Naive B cell (primary cell): Measurements from ENCODE around the gene RDH5. TPM values are rescaled to one million over a fixed set of nuclear protein-coding genes. Genes with fewer than 3 reads are reported as not detected.

Source experiments
- ATAC-seq, 2 donors: fragments of 150-1000 bp; cut with Tn5 transposase; 2 replicates each; pipeline ENCODE4 v1.10.0; 2021; ENCODE audit warnings: low read depth in 2 of 2, mild to moderate bottlenecking in 2 of 2, moderate library complexity in 2 of 2
- DNase-seq: peaks from one replicate; pipeline ENCODE4 v3.0.0; 2022
- H3K27ac Mint-ChIP-seq, 6 donors: one replicate each; pipeline ENCODE4 v1.8.0; 2020 to 2022; ENCODE audit warnings: mild to moderate bottlenecking in 6 of 6, mixed read lengths in 6 of 6, moderate library complexity in 5 of 6, inconsistent platforms in 2 of 6
- H3K27me3 Mint-ChIP-seq, 3 donors: one replicate each; pipeline ENCODE4 v1.8.0; 2021 to 2022; ENCODE audit warnings: mixed read lengths in 3 of 3, mild to moderate bottlenecking in 1 of 3
- H3K36me3 Mint-ChIP-seq, 2 donors: one replicate each; pipeline ENCODE4 v1.8.0; 2020 to 2022; ENCODE audit warnings: mixed read lengths in 2 of 2, inconsistent platforms in 1 of 2, mild to moderate bottlenecking in 1 of 2
- H3K4me1 Mint-ChIP-seq, 3 donors: one replicate each; pipeline ENCODE4 v1.8.0; 2020 to 2022; ENCODE audit warnings: mixed read lengths in 3 of 3, inconsistent platforms in 1 of 3, mild to moderate bottlenecking in 1 of 3, moderate library complexity in 1 of 3
- H3K4me3 Mint-ChIP-seq, 8 donors: one replicate each; pipeline ENCODE4 v1.8.0; 2020 to 2022; ENCODE audit warnings: mild to moderate bottlenecking in 8 of 8, mixed read lengths in 8 of 8, moderate library complexity in 8 of 8, inconsistent platforms in 2 of 8
- H3K9me3 Mint-ChIP-seq, 7 donors: one replicate each; pipeline ENCODE4 v1.8.0; 2020 to 2022; ENCODE audit warnings: mixed read lengths in 7 of 7, mild to moderate bottlenecking in 5 of 7, inconsistent platforms in 2 of 7, moderate library complexity in 1 of 7
- polyA plus RNA-seq, 6 donors: library from polyadenylated mRNA; unstranded; fragments of 300-500 nt; fragmentation: Illumina TruSeq; gene quantifications; one replicate each; pipeline ENCODE4 v1.2.3, GENCODE V29; 2021; ENCODE audit warnings: low read depth in 6 of 6

RDH5 gene
- polyA plus RNA-seq, result 1 to 10 TPM in 3 of 6 donors, under 1 TPM in 2, not detected in 1; 0.61 to 3.1 (median 1.3) TPM

DNA sequence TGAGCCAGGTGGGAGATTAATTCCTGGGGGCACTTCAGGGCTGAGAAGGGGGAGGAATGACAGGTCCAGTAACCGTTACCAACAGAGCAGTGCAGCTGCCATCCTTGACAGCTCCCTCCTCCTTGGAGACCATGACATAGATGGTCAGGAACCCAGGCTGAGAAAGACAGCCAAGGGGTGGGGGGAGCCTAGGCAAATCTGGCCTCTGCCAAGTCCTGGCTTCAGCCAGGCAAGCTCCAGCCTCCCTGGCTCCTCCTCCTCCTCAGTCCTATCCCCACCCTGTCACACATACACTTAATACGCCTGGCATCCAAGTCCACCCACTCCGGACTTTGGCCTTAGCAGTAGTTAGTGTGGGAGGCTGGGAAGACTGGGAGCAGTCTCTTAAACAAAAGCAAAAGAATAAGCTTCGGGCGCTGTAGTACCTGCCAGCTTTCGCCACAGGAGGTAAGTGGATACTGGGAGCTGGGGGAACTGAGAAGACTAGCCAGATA is at the start of gene RDH5:
RDH5 (plus strand) TSS at position 323 of the 494 bp plus-strand sequence. CDS start 792 bp downstream, outside the sequence.
- no peak for ATAC-seq
- Mint-ChIP-seq H3K4me3 (peak within 1 kb of the TSS in 4 of 8 donors; percentile 15 to 59 (median 34)), H3K4me1 (peaks cover 33 to 50% (median 45%) of the 10 kb centered on the region in 3 donors), H3K36me3 (no peaks in the 10 kb centered on the region), H3K27me3 (no peaks in the 10 kb centered on the region), H3K27ac (no peak within 1 kb of the TSS), H3K9me3 (no peaks in the 10 kb centered on the region)
- no peak for DNase-seq

DNA sequence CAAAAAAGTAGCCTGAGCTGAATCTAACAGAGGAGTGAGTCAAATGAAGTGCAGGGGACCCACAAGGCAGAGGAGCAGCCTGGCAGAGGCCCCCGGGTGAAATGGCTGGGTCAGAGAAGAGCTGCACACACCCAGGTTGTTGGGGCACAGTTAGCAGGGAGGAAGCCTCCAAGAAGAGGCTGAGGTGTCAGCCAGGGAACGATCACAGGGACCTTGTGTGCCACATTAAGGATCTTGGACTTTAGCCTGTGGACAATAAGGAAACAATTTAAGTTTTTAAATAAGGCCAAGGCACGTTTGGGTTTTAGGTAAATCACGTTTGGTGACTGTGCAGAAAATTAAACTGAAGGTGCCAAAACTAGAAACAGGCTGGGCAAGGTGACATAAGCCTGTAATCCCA is 48.4 kb upstream of the RDH5 start:
- H3K27ac Mint-ChIP-seq, result peak overlapping the region in 1 of 6 donors; percentile 52
- H3K27me3 Mint-ChIP-seq, result no peaks in the 10 kb centered on the region
- peaks cover 35 to 40% (median 38%) of the 10 kb centered on the region in 3 donors for H3K4me1 Mint-ChIP-seq

GRCh38 chr12:55673638-55674037 is 46.6 kb upstream of the RDH5 start:
- Mint-ChIP-seq H3K9me3 (peaks cover 0 to 9% (median 0%) of the 10 kb centered on the region in 7 donors), H3K27ac (peak overlapping the region; percentile 79 to 97 (median 90)), H3K4me1 (peaks cover 35 to 40% (median 38%) of the 10 kb centered on the region in 3 donors), H3K36me3 (peaks cover 0 to 8% of the 10 kb centered on the region in 2 donors), H3K4me3 (peak overlapping the region; percentile 22 to 88 (median 80)), H3K27me3 (no peaks in the 10 kb centered on the region)
- DNase-seq (peak; percentile 53), ATAC-seq (peak; percentile 99 to 100)

More for the DNA sequence above, 48.4 kb upstream of the RDH5 start:
- Mint-ChIP-seq H3K4me3 (no peak overlapping the region), H3K9me3 (peaks cover 0 to 9% (median 0%) of the 10 kb centered on the region in 7 donors), H3K36me3 (peaks cover 0 to 8% of the 10 kb centered on the region in 2 donors)
- DNase-seq, result no peak
- ATAC-seq, result no peak

GRCh38 chr12:55675666-55676065 is 44.5 kb upstream of the RDH5 start:
- Mint-ChIP-seq H3K4me3 (peak overlapping the region in 3 of 8 donors; percentile 25 to 67 (median 66)), H3K27me3 (no peaks in the 10 kb centered on the region), H3K27ac (no peak overlapping the region)

GRCh38 chr12:55676707-55677106 is 43.5 kb upstream of the RDH5 start:
- DNase-seq (no peak), ATAC-seq (no peak)
- Mint-ChIP-seq H3K36me3 (peaks cover 0 to 8% of the 10 kb centered on the region in 2 donors), H3K9me3 (peaks cover 0 to 9% (median 0%) of the 10 kb centered on the region in 7 donors), H3K27ac (no peak overlapping the region), H3K4me3 (no peak overlapping the region), H3K4me1 (peaks cover 40 to 44% (median 43%) of the 10 kb centered on the region in 3 donors), H3K27me3 (no peaks in the 10 kb centered on the region)

More at GRCh38 chr12:55675666-55676065, 44.5 kb upstream of the RDH5 start:
- Mint-ChIP-seq H3K9me3 (peaks cover 0 to 9% (median 0%) of the 10 kb centered on the region in 7 donors), H3K4me1 (peaks cover 33 to 41% (median 36%) of the 10 kb centered on the region in 3 donors), H3K36me3 (peaks cover 0 to 8% of the 10 kb centered on the region in 2 donors)
- no peak for DNase-seq
- ATAC-seq, result no peak

GRCh38 chr12:55679691-55680090 is 40.5 kb upstream of the RDH5 start:
- no peak for ATAC-seq
- Mint-ChIP-seq H3K27me3 (no peaks in the 10 kb centered on the region), H3K4me1 (peaks cover 34 to 40% (median 38%) of the 10 kb centered on the region in 3 donors)

DNA sequence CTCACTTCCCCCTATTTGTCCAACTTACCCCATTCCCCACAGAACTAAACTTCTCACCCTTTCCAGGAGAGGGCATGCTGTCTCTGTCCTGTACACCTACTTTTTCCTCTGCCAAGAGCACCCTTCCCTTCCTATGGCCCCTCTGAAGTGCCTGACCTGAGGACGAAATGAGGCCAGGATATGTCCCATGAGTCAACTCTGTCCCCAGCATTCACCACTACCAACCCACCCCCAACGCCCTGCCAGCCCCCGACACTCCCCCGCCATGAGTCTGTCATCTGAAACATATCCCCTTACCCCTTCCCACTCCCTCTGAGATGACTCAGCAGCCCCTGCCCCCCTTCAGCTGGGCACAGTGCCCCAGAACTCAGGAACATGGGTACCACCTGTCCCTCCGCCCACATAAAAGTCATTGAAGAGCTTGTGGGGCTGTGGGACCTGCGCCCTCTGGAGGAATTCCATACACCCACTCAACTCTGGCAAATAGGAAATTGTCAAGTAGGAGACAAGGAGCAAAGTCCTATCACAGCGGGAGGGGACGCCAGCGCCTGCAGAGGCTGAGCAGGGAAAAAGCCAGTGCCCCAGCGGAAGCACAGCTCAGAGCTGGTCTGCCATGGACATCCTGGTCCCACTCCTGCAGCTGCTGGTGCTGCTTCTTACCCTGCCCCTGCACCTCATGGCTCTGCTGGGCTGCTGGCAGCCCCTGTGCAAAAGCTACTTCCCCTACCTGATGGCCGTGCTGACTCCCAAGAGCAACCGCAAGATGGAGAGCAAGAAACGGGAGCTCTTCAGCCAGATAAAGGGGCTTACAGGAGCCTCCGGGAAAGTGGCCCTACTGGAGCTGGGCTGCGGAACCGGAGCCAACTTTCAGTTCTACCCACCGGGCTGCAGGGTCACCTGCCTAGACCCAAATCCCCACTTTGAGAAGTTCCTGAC is 38.8 kb upstream of the RDH5 start:
- no peaks in the 10 kb centered on the region for H3K27me3 Mint-ChIP-seq
- no peaks in the 10 kb centered on the region for H3K9me3 Mint-ChIP-seq
- peaks cover 33 to 46% (median 35%) of the 10 kb centered on the region in 3 donors for H3K4me1 Mint-ChIP-seq
- peak overlapping the region in 4 of 6 donors; percentile 32 to 91 (median 81) for H3K27ac Mint-ChIP-seq
- ATAC-seq, result peak; percentile 41 to 58
- H3K36me3 Mint-ChIP-seq, result no peaks in the 10 kb centered on the region
- DNase-seq, result no peak
- peak overlapping the region; percentile 49 to 93 (median 76) for H3K4me3 Mint-ChIP-seq

More at GRCh38 chr12:55679691-55680090, 40.5 kb upstream of the RDH5 start:
- no peak overlapping the region for H3K4me3 Mint-ChIP-seq
- H3K27ac Mint-ChIP-seq, result peak overlapping the region in 1 of 6 donors; percentile 42
- no peaks in the 10 kb centered on the region for H3K9me3 Mint-ChIP-seq
- H3K36me3 Mint-ChIP-seq, result peaks cover 0 to 3% of the 10 kb centered on the region in 2 donors
- DNase-seq, result no peak

GRCh38 chr12:55682087-55682796 is 38.0 kb upstream of the RDH5 start:
- Mint-ChIP-seq H3K4me3 (peak overlapping the region; percentile 49 to 93 (median 76)), H3K27ac (peak overlapping the region in 5 of 6 donors; percentile 32 to 93 (median 83)), H3K4me1 (peaks cover 33 to 50% (median 40%) of the 10 kb centered on the region in 3 donors), H3K36me3 (no peaks in the 10 kb centered on the region), H3K9me3 (no peaks in the 10 kb centered on the region), H3K27me3 (no peaks in the 10 kb centered on the region)
- ATAC-seq, result peak; percentile 70
- peak; percentile 9 for DNase-seq

DNA sequence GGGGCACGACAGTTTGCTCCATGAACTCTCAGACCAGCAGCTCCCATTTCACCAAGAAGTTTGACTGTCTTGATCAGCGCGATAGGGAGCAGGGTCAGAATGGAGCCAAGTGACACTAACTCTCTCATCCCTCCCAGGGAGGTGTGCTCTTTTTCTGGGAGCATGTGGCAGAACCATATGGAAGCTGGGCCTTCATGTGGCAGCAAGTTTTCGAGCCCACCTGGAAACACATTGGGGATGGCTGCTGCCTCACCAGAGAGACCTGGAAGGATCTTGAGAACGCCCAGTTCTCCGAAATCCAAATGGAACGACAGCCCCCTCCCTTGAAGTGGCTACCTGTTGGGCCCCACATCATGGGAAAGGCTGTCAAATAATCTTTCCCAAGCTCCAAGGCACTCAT is 36.5 kb upstream of the RDH5 start:
- peak overlapping the region in 5 of 8 donors; percentile 5 to 67 (median 57) for H3K4me3 Mint-ChIP-seq
- H3K4me1 Mint-ChIP-seq, result peaks cover 33 to 57% (median 40%) of the 10 kb centered on the region in 3 donors
- H3K36me3 Mint-ChIP-seq, result no peaks in the 10 kb centered on the region
- ATAC-seq (no peak), DNase-seq (no peak)
- H3K27ac Mint-ChIP-seq, result peak overlapping the region in 1 of 6 donors; percentile 69
- no peaks in the 10 kb centered on the region for H3K27me3 Mint-ChIP-seq
- no peaks in the 10 kb centered on the region for H3K9me3 Mint-ChIP-seq

DNA sequence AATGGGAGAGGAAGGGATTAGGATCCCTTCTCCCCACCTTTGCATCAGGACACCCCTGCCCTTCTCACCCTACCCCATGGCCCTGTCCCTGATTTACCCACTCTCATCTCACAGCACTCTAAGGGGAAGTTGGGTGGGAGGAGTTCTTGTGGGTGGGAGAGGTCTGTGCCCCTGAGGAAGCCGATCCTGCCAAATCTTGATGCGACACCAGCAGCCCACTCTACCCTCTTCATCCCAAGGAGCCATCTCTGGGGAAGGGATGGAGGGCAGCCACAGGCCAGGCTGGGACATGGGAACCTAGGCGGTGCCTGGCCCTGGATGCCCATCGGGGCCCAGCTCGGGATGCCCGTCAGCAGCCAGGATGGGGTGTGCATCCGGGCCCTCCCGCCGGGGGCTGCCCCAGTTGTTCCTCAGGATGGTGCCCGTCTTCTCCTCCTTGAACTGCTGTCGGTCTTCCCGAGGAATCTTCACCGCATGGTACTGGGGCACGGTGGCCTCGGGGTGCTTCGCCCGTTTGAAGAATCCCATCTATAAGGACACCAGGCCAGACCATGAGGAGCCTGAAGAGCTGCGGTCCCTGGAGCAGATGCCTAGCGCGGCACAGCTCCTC is 35.3 kb upstream of the RDH5 start:
- ATAC-seq, result no peak
- Mint-ChIP-seq H3K4me1 (peaks cover 33 to 57% (median 40%) of the 10 kb centered on the region in 3 donors), H3K4me3 (no peak overlapping the region), H3K27me3 (no peaks in the 10 kb centered on the region), H3K9me3 (no peaks in the 10 kb centered on the region), H3K36me3 (no peaks in the 10 kb centered on the region), H3K27ac (peak overlapping the region in 1 of 6 donors; percentile 26)
- DNase-seq, result no peak

- H3K27ac Mint-ChIP-seq, result peak overlapping the region in 1 of 6 donors; percentile 65
- ATAC-seq, result no peak
These were observed 34.5 kb upstream of the RDH5 start for GRCh38 chr12:55685671-55686070.

DNA sequence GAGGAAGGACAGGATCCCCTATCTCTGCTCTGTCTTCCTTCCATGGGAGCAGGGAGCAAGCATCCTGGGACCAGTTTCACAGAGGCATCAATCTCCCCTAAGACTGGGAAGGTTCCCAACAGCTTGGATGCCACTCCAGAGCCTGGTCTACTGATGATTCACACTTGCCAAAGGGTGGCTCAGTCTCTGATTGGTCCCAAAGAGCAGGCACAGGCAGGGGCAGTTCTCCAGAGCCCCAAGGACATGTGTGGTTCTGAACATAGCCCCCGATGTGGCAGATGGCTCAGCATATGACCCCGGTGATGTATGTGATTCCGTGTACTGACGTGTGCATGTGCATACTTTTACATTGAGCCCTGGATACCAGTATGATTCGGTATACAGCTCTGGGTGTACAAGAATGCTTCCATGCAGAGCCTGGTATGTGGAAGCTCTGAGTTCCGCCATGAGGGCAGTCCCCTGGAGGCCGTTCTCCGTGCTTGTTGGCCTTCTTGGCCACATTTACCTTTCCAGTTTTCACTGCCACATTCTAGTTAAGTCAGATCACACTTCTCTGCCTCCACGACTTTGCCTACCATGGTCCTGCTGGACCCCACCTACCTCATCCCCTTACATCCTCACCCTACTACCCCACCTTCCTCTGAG is 33.7 kb upstream of the RDH5 start:
- ATAC-seq (no peak), DNase-seq (no peak)
- Mint-ChIP-seq H3K4me3 (peak overlapping the region in 1 of 8 donors; percentile 63), H3K27me3 (no peaks in the 10 kb centered on the region), H3K36me3 (no peaks in the 10 kb centered on the region), H3K27ac (no peak overlapping the region), H3K9me3 (no peaks in the 10 kb centered on the region), H3K4me1 (peaks cover 23 to 48% (median 32%) of the 10 kb centered on the region in 3 donors)

More at GRCh38 chr12:55685671-55686070, 34.5 kb upstream of the RDH5 start:
- no peak for DNase-seq
- H3K4me1 Mint-ChIP-seq, result peaks cover 31 to 56% (median 40%) of the 10 kb centered on the region in 3 donors
- H3K9me3 Mint-ChIP-seq, result no peaks in the 10 kb centered on the region
- no peak overlapping the region for H3K4me3 Mint-ChIP-seq
- H3K27me3 Mint-ChIP-seq, result no peaks in the 10 kb centered on the region
- H3K36me3 Mint-ChIP-seq, result no peaks in the 10 kb centered on the region
